SK-N-SH treated with all-trans-retinoic acid at 6 μM for 48 hours (cell line): ENCODE measurements around the gene SPATS2L.

Source experiments
- ATAC-seq: fragments of 200-7000 bp; cut with Tn5 transposase; 3 replicates; pipeline ENCODE4 v1.9.1; 2020; ENCODE audit warnings: mild to moderate bottlenecking, moderate library complexity
- ARNTL ChIP-seq: fragments of 450-650 bp; formaldehyde crosslinking; IDR thresholded peaks from 2 replicates; pipeline ENCODE4 v1.5.0; 2020; ENCODE audit warnings: low read depth, mild to moderate bottlenecking, moderate library complexity, borderline replicate concordance
- BACH2 ChIP-seq: fragments of 250-450 bp; sonication (Bioruptor Pico); IDR thresholded peaks from 2 replicates; pipeline ENCODE4 v1.9.0; 2021; ENCODE audit warnings: mild to moderate bottlenecking, borderline replicate concordance
- CREB5 ChIP-seq: fragments of 250-450 bp; sonication (Bioruptor Pico); IDR thresholded peaks from 2 replicates; pipeline ENCODE4 v1.5.1; 2020; ENCODE audit warnings: low read depth, mild to moderate bottlenecking, moderate library complexity
- CSDC2 ChIP-seq: fragments of 250-450 bp; sonication (Bioruptor Pico); IDR thresholded peaks from 2 replicates; pipeline ENCODE4 v1.5.0; 2020; ENCODE audit warnings: mild to moderate bottlenecking, moderate library complexity
- ESRRG ChIP-seq: fragments of 250-450 bp; sonication (Bioruptor Pico); IDR thresholded peaks from 2 replicates; pipeline ENCODE4 v1.6.1; 2021; ENCODE audit warnings: mild to moderate bottlenecking
- GLIS3 ChIP-seq: fragments of 250-450 bp; sonication (Bioruptor Pico); IDR thresholded peaks from 2 replicates; pipeline ENCODE4 v1.5.0; 2020; ENCODE audit warnings: mild to moderate bottlenecking, moderate library complexity
- ISL1 ChIP-seq: fragments of 250-450 bp; sonication (Bioruptor Pico); IDR thresholded peaks from 2 replicates; pipeline ENCODE4 v2.1.2; 2022; ENCODE audit warnings: mild to moderate bottlenecking, moderate library complexity
- OSR1 ChIP-seq: fragments of 250-450 bp; sonication (Bioruptor Pico); IDR thresholded peaks from 2 replicates; pipeline ENCODE4 v1.8.0; 2022; ENCODE audit warnings: moderate library complexity, mild to moderate bottlenecking, inconsistent platforms
- POU6F1 ChIP-seq: fragments of 250-450 bp; sonication (Bioruptor Pico); IDR thresholded peaks from 2 replicates; pipeline ENCODE4 v1.8.0; 2021; ENCODE audit warnings: low read depth, mild to moderate bottlenecking, moderate library complexity, borderline replicate concordance
- PPARA ChIP-seq: fragments of 250-450 bp; sonication (Bioruptor Pico); IDR thresholded peaks from 2 replicates; pipeline ENCODE4 v1.5.0; 2020; ENCODE audit warnings: mild to moderate bottlenecking, borderline replicate concordance
- RARB ChIP-seq: fragments of 250-450 bp; sonication (Bioruptor Pico); IDR thresholded peaks from 2 replicates; pipeline ENCODE4 v1.8.0; 2021; ENCODE audit warnings: mild to moderate bottlenecking, moderate library complexity
- SNAI2 ChIP-seq: fragments of 250-450 bp; sonication (Bioruptor Pico); IDR thresholded peaks from 2 replicates; pipeline ENCODE4 v1.5.0; 2020; ENCODE audit warnings: mild to moderate bottlenecking, moderate library complexity
- TCF4 ChIP-seq: fragments of 250-450 bp; sonication (Bioruptor Pico); IDR thresholded peaks from 2 replicates; pipeline ENCODE4 v1.8.0; 2021; ENCODE audit warnings: mild to moderate bottlenecking, moderate library complexity, borderline replicate concordance
- TOX ChIP-seq: fragments of 250-450 bp; sonication (Bioruptor Pico); IDR thresholded peaks from 2 replicates; pipeline ENCODE4 v1.8.0; 2021; ENCODE audit warnings: mild to moderate bottlenecking, moderate library complexity, borderline replicate concordance
- TSHZ2 ChIP-seq: fragments of 250-450 bp; sonication (Bioruptor Pico); IDR thresholded peaks from 2 replicates; pipeline ENCODE4 v1.5.0; 2020; ENCODE audit warnings: mild to moderate bottlenecking, moderate library complexity
- ZC3H10 ChIP-seq: fragments of 250-450 bp; sonication (Bioruptor Pico); IDR thresholded peaks from 2 replicates; pipeline ENCODE4 v1.5.1; 2021; ENCODE audit warnings: mild to moderate bottlenecking, moderate library complexity
- ZFP3 ChIP-seq: fragments of 250-450 bp; sonication (Bioruptor Pico); IDR thresholded peaks from 2 replicates; pipeline ENCODE4 v1.5.0; 2020; ENCODE audit warnings: mild to moderate bottlenecking, moderate library complexity
- ZFP30 ChIP-seq: fragments of 450-650 bp; formaldehyde crosslinking; IDR thresholded peaks from 2 replicates; pipeline ENCODE4 v1.5.0; 2022; ENCODE audit warnings: mild to moderate bottlenecking, moderate library complexity
- ZNF70 ChIP-seq: fragments of 450-650 bp; formaldehyde crosslinking; IDR thresholded peaks from 2 replicates; pipeline ENCODE4 v1.5.0; 2020; ENCODE audit warnings: mild to moderate bottlenecking, moderate library complexity
- ZNF8 ChIP-seq: fragments of 450-650 bp; formaldehyde crosslinking; IDR thresholded peaks from 2 replicates; pipeline ENCODE4 v1.5.0; 2020; ENCODE audit warnings: mild to moderate bottlenecking, moderate library complexity

The SPATS2L gene

GRCh38 chr2:200353874-200354273, 47.4 kb downstream of the SPATS2L start (continued):
- no peak for TF ChIP-seq ZNF8 (CRISPR knock-in tag)
- TF ChIP-seq TOX (CRISPR knock-in tag) = no peak
- TF ChIP-seq PPARA (CRISPR knock-in tag) = no peak
- no peak for TF ChIP-seq ZFP3 (CRISPR knock-in tag)
- no peak for TF ChIP-seq TCF4 (CRISPR knock-in tag)
- TF ChIP-seq SNAI2 (CRISPR knock-in tag) = no peak
- TF ChIP-seq ARNTL (CRISPR knock-in tag) = no peak
- TF ChIP-seq CSDC2 (CRISPR knock-in tag) = no peak

- no peak for ATAC-seq
- TF ChIP-seq TCF4 (CRISPR knock-in tag) (no peak), POU6F1 (CRISPR knock-in tag) (no peak), PPARA (CRISPR knock-in tag) (no peak), RARB (no peak)
Observed at GRCh38 chr2:200354833-200355751, 48.6 kb downstream of the SPATS2L start.

- no peak; the same call in 2 of the 3 replicates for ATAC-seq
- no peak for TF ChIP-seq ZNF70 (CRISPR knock-in tag)
- no peak for TF ChIP-seq ZFP3 (CRISPR knock-in tag)
- no peak for TF ChIP-seq CSDC2 (CRISPR knock-in tag)
- TF ChIP-seq, all 23 proteins: peak for 0
Observed at GRCh38 chr2:200356321-200356720, 49.8 kb downstream of the SPATS2L start.

GRCh38 chr2:200356857-200357384, 50.4 kb downstream of the SPATS2L start:
- TF ChIP-seq ZNF8 (CRISPR knock-in tag) = no peak
- peak; percentile 85 for ATAC-seq

- no peak; the same call in 2 of the 3 replicates for ATAC-seq
- TF ChIP-seq ESRRG (CRISPR knock-in tag) = 0 out of 2 replicates have a peak, but pooled peaks have one; percentile 29
- no peak for TF ChIP-seq ZC3H10 (CRISPR knock-in tag)
- TF ChIP-seq ISL1 (CRISPR knock-in tag) = peak; percentile 76
- peak; percentile 69; the same call in 1 of the 2 replicates for TF ChIP-seq TSHZ2
- no peak for TF ChIP-seq ZFP30 (CRISPR knock-in tag)
- TF ChIP-seq TCF4 (CRISPR knock-in tag) = peak; percentile 73
- no peak for TF ChIP-seq RARB
- TF ChIP-seq TOX (CRISPR knock-in tag) = no peak
- no peak for TF ChIP-seq BACH2 (CRISPR knock-in tag)
- no peak for TF ChIP-seq CSDC2 (CRISPR knock-in tag)
- no peak for TF ChIP-seq ZNF8 (CRISPR knock-in tag)
- TF ChIP-seq OSR1 (CRISPR knock-in tag) = no peak
- TF ChIP-seq, all 23 proteins: peak for 4
Observed at GRCh38 chr2:200357845-200358244, 51.4 kb downstream of the SPATS2L start.

GRCh38 chr2:200359552-200359951, 53.1 kb downstream of the SPATS2L start:
- no peak for ATAC-seq
- TF ChIP-seq CREB5 (CRISPR knock-in tag) (no peak), ISL1 (CRISPR knock-in tag) (no peak), SNAI2 (CRISPR knock-in tag) (no peak), BACH2 (CRISPR knock-in tag) (no peak), ZFP3 (CRISPR knock-in tag) (no peak), ZFP30 (CRISPR knock-in tag) (no peak), GLIS3 (no peak), OSR1 (CRISPR knock-in tag) (no peak)
- TF ChIP-seq, all 23 proteins: peak for 0
